ENCODE measurements around the gene EPHB1. TPM values are rescaled to one million over a fixed set of nuclear protein-coding genes. Genes with fewer than 3 reads are reported as not detected.

EPHB1 gene
- total and polyA plus RNA-seq, 4 donors, result 0.23 to 1.7 (median 0.52) TPM

DNA sequence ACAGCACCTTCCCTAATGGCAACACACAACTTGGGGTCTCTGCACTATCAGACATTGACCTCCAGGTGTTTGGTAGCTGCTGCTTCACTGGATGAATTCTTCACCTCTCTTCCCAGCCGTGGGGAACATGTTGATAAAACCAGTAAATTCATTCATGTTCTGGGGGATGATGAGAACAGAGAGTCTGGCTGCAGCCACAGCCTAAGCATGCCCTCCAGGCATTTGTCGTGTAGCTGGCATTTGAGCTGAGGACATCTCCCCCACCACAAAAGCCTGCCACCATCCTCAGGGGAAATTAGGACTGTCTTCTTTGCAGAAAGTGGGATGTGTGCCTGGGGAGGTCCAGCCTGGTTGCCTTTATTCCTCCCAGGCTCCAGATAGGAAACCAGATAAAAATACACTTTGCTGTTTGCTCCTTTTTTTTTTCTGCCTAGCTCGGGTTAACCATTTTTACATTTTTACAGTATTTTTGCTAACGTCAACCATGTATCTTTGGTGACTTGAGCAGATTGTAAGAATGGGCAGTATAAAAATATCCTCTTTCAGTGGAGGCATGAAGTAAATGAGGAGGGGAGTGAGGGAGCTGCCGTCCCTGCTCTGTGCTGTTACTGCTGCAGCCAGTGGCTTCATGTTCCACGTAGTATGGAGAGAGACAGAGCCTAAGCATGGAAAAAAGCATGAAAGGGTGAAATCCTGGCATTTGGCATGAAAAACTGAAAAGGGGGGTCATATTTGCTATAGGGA is 444.0 kb downstream of the EPHB1 start:
- no peak overlapping the region for H3K27ac ChIP-seq (ENCODE audit: low read depth in 1 of 2, low read length in 2 of 2)
- 76% methylated on average over 6 of the region's 6 CpGs for whole genome bisulfite sequencing
- no peak overlapping the region for H3K4me3 ChIP-seq (ENCODE audit: low read depth in 1 of 3, low read length in 3 of 3)
- DNase-seq (ENCODE audit: low spot score), result no peak
- H3K4me1 ChIP-seq (ENCODE audit: control insufficient read depth in 4 of 4, insufficient read depth in 4 of 4, low read length in 3 of 4), result peaks cover 0 to 4% (median 0%) of the 10 kb centered on the region in 4 donors
- H3K9me3 ChIP-seq (ENCODE audit: control insufficient read depth in 4 of 4, low read length in 3 of 4), result no peaks in the 10 kb centered on the region
- no peaks in the 10 kb centered on the region for H3K36me3 ChIP-seq (ENCODE audit: control insufficient read depth in 4 of 4, insufficient read depth in 3 of 4, low read depth in 1 of 4, low read length in 3 of 4)
- H3K27me3 ChIP-seq (ENCODE audit: control insufficient read depth in 4 of 4, insufficient read depth in 4 of 4, low read length in 3 of 4), result no peaks in the 10 kb centered on the region
- TF ChIP-seq, protein P1, sequence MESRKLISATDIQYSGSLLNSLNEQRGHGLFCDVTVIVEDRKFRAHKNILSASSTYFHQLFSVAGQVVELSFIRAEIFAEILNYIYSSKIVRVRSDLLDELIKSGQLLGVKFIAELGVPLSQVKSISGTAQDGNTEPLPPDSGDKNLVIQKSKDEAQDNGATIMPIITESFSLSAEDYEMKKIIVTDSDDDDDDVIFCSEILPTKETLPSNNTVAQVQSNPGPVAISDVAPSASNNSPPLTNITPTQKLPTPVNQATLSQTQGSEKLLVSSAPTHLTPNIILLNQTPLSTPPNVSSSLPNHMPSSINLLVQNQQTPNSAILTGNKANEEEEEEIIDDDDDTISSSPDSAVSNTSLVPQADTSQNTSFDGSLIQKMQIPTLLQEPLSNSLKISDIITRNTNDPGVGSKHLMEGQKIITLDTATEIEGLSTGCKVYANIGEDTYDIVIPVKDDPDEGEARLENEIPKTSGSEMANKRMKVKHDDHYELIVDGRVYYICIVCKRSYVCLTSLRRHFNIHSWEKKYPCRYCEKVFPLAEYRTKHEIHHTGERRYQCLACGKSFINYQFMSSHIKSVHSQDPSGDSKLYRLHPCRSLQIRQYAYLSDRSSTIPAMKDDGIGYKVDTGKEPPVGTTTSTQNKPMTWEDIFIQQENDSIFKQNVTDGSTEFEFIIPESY (IDR thresholded peaks at IDR 0.05), result no peak
- TF ChIP-seq TAF1 (conservative IDR thresholded peaks at IDR 0.05) (no peak), NR2F2 (IDR thresholded peaks at IDR 0.05) (no peak), FOXA2 (IDR thresholded peaks at IDR 0.05) (no peak), FOXA1 (IDR thresholded peaks at IDR 0.05) (no peak), RAD21 (IDR thresholded peaks at IDR 0.05) (no peak), GABPA (IDR thresholded peaks at IDR 0.05 in 1 of 2, conservative IDR thresholded peaks at IDR 0.05 in 1 of 2) (no peak), RXRA (IDR thresholded peaks at IDR 0.05) (no peak), SP1 (IDR thresholded peaks at IDR 0.05) (no peak), YY1 (IDR thresholded peaks at IDR 0.05) (no peak), HNF4G (IDR thresholded peaks at IDR 0.05) (no peak), HNF4A (conservative IDR thresholded peaks at IDR 0.05) (no peak), JUND (IDR thresholded peaks at IDR 0.05) (no peak), EGR1 (IDR thresholded peaks at IDR 0.05; ENCODE audit: low read depth in 2 of 2) (no peak)
- TF ChIP-seq, protein P2, sequence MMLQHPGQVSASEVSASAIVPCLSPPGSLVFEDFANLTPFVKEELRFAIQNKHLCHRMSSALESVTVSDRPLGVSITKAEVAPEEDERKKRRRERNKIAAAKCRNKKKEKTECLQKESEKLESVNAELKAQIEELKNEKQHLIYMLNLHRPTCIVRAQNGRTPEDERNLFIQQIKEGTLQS (IDR thresholded peaks at IDR 0.05), result no peak
- TF ChIP-seq, protein P3, sequence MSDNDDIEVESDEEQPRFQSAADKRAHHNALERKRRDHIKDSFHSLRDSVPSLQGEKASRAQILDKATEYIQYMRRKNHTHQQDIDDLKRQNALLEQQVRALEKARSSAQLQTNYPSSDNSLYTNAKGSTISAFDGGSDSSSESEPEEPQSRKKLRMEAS (IDR thresholded peaks at IDR 0.05), result no peak
- TF ChIP-seq, protein P4, sequence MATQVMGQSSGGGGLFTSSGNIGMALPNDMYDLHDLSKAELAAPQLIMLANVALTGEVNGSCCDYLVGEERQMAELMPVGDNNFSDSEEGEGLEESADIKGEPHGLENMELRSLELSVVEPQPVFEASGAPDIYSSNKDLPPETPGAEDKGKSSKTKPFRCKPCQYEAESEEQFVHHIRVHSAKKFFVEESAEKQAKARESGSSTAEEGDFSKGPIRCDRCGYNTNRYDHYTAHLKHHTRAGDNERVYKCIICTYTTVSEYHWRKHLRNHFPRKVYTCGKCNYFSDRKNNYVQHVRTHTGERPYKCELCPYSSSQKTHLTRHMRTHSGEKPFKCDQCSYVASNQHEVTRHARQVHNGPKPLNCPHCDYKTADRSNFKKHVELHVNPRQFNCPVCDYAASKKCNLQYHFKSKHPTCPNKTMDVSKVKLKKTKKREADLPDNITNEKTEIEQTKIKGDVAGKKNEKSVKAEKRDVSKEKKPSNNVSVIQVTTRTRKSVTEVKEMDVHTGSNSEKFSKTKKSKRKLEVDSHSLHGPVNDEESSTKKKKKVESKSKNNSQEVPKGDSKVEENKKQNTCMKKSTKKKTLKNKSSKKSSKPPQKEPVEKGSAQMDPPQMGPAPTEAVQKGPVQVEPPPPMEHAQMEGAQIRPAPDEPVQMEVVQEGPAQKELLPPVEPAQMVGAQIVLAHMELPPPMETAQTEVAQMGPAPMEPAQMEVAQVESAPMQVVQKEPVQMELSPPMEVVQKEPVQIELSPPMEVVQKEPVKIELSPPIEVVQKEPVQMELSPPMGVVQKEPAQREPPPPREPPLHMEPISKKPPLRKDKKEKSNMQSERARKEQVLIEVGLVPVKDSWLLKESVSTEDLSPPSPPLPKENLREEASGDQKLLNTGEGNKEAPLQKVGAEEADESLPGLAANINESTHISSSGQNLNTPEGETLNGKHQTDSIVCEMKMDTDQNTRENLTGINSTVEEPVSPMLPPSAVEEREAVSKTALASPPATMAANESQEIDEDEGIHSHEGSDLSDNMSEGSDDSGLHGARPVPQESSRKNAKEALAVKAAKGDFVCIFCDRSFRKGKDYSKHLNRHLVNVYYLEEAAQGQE (IDR thresholded peaks at IDR 0.05), result no peak
- TF ChIP-seq, protein P5, sequence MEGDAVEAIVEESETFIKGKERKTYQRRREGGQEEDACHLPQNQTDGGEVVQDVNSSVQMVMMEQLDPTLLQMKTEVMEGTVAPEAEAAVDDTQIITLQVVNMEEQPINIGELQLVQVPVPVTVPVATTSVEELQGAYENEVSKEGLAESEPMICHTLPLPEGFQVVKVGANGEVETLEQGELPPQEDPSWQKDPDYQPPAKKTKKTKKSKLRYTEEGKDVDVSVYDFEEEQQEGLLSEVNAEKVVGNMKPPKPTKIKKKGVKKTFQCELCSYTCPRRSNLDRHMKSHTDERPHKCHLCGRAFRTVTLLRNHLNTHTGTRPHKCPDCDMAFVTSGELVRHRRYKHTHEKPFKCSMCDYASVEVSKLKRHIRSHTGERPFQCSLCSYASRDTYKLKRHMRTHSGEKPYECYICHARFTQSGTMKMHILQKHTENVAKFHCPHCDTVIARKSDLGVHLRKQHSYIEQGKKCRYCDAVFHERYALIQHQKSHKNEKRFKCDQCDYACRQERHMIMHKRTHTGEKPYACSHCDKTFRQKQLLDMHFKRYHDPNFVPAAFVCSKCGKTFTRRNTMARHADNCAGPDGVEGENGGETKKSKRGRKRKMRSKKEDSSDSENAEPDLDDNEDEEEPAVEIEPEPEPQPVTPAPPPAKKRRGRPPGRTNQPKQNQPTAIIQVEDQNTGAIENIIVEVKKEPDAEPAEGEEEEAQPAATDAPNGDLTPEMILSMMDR (IDR thresholded peaks at IDR 0.05; ENCODE audit: low read depth, low read length, missing input control), result no peak
- no peak overlapping the region for H3K9ac ChIP-seq (ENCODE audit: low read depth in 1 of 2, low read length in 2 of 2)
